ENCODE measurements around the gene ATP6AP1. TPM values are rescaled to one million over a fixed set of nuclear protein-coding genes. Genes with fewer than 3 reads are reported as not detected.
A peak's percentile ranks its signal among the peaks of the same experiment; 100 is the strongest.
"Not testable (repeated sequence)": the region's sequence is repeated elsewhere in the genome, so short reads cannot be mapped to it uniquely, and the experiment has no call there.

The ATP6AP1 gene
- total RNA-seq, 1 donor from 2014 or later, result 52.6 TPM

DNA sequence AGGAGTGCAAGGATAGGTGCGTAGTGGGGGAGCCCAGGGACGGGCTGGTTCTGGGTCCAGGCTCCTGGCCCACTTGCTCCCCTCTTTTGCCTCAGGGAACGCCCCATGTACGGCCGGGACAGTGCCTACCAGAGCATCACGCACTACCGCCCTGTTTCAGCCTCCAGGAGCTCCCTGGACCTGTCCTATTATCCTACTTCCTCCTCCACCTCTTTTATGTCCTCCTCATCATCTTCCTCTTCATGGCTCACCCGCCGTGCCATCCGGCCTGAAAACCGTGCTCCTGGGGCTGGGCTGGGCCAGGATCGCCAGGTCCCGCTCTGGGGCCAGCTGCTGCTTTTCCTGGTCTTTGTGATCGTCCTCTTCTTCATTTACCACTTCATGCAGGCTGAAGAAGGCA lies 47.7 kb upstream of the ATP6AP1 start:
- no peak for DNase-seq (ENCODE audit: low spot score in 2 of 2)
- Histone ChIP-seq H3K36me3 (no peaks in the 10 kb centered on the region), H3K27ac (peak overlapping the region in 1 of 2 donors; percentile 96), H3K9me3 (no peaks in the 10 kb centered on the region), H3K27me3 (no peaks in the 10 kb centered on the region), H3K4me1 (peaks cover 5 to 18% of the 10 kb centered on the region in 2 donors), H3K4me3 (peak overlapping the region; percentile 64 to 79)
- intact Hi-C loops (cut with DNase I), result no loop called here
- TF ChIP-seq CTCF (IDR thresholded peaks at IDR 0.05), result no peak

- Histone ChIP-seq H3K4me1 (peaks cover 5 to 16% of the 10 kb centered on the region in 2 donors), H3K27ac (peak overlapping the region in 1 of 2 donors; percentile 96), H3K9me3 (no peaks in the 10 kb centered on the region), H3K4me3 (peak overlapping the region in 1 of 2 donors; percentile 79), H3K27me3 (no peaks in the 10 kb centered on the region), H3K36me3 (no peaks in the 10 kb centered on the region)
- DNase-seq (ENCODE audit: low spot score in 2 of 2), result no peak
- TF ChIP-seq CTCF (IDR thresholded peaks at IDR 0.05), result no peak
- intact Hi-C loops (cut with DNase I), result no loop called here
These were observed 47.2 kb upstream of the ATP6AP1 start for GRCh38 chrX:154381271-154381670.

- intact Hi-C loops (cut with DNase I), result no loop called here
- H3K36me3 ChIP-seq, result no peaks in the 10 kb centered on the region
- peaks cover 3 to 11% of the 10 kb centered on the region in 2 donors for H3K4me1 ChIP-seq
- DNase-seq (ENCODE audit: low spot score in 2 of 2), result no peak
- no peaks in the 10 kb centered on the region for H3K27me3 ChIP-seq
- no peaks in the 10 kb centered on the region for H3K9me3 ChIP-seq
- H3K27ac ChIP-seq, result peak overlapping the region in 1 of 2 donors; percentile 6
- no peak for TF ChIP-seq CTCF (IDR thresholded peaks at IDR 0.05)
- H3K4me3 ChIP-seq, result no peak overlapping the region
These were observed 45.9 kb upstream of the ATP6AP1 start for GRCh38 chrX:154382483-154383069.

DNA sequence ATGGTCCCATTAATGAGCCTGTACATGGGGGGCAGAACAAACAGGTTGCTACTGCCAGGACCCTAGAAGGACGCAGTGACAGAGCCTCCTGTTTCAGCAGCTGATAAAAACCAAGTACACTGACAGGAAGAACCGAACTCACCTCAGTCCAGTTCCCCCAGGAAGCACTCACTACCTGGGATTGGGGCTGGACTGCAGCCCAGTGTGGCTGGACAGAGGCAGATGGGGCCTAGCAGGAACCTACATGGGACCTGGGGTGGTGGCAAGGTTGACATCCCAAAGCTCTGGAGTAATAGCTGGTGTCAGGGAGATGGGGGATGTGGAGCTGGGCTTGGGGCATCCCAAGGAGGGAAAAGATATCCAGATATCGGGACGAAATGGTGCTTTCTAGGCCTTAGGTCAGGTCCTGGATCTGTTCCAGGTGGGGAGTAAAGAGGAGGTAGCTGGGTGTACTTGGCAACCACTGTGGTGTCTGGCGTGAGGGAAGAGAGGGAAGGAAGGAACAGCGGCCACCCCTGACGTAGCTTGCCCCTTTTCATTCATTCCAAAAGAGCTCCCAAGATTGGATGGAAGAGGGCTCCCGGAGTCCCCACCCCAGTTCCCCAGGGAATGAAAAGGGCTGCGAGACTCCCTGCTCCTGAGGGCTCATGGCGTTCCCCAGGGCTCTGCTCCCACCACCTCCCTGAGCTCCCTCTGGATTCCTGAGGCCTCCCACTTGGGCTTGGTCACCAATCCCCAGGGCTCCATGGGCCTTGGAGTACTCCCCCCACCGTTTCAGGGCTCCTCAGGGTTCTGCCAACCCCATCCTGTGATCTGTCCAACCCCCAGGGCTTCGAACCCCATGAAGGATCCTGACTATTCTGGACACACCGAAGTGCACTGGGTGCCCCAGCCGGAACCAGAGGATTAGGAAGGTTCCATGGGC lies 44.9 kb upstream of the ATP6AP1 start:
- Histone ChIP-seq H3K27ac (peak overlapping the region; percentile 15 to 41), H3K36me3 (no peaks in the 10 kb centered on the region), H3K9me3 (no peaks in the 10 kb centered on the region), H3K27me3 (no peaks in the 10 kb centered on the region), H3K4me1 (peaks cover 3 to 11% of the 10 kb centered on the region in 2 donors), H3K4me3 (no peak overlapping the region)
- no peak for DNase-seq (ENCODE audit: low spot score in 2 of 2)
- intact Hi-C loops (cut with DNase I), result no loop called here
- no peak for TF ChIP-seq CTCF (IDR thresholded peaks at IDR 0.05)

DNA sequence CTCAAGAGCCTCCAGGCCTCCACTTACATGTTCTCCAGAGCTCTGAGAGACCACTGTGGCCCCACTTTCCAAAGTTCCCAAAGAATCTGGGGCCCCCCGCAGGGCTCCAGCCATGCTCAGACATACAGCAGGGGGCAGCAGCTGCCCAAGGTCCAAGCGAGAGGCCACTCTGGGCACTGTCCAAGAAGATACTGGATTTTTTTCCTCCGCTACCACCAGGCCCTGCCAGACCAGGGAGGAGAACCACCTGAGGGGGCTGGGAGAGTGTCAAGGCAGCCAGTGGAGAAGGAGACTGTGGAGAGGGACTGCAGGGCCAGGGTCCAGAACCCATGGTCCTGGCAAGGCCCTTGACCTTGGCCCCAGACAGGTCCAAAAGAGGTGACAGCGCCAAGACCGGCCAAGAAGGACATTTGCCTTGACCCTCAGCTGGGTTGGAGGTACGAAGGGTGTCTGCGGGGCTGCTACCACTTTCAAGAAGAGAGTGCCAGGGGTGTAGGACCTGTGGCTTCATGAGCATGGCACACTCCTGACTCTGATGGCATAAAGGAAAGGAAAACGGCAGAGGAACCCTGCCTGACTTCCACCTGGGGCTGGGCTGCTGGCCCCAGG lies 44.1 kb upstream of the ATP6AP1 start:
- Histone ChIP-seq H3K4me1 (peaks cover 3 to 11% of the 10 kb centered on the region in 2 donors), H3K27ac (peak overlapping the region in 1 of 2 donors; percentile 41), H3K9me3 (no peaks in the 10 kb centered on the region), H3K27me3 (no peaks in the 10 kb centered on the region), H3K36me3 (no peaks in the 10 kb centered on the region), H3K4me3 (no peak overlapping the region)
- TF ChIP-seq CTCF (IDR thresholded peaks at IDR 0.05), result peak in 2 of 3 experiments; percentile 25 to 51
- DNase-seq (ENCODE audit: low spot score in 2 of 2), result no peak
- intact Hi-C loops (cut with DNase I), result no loop called here

GRCh38 chrX:154388094-154388493 lies 40.4 kb upstream of the ATP6AP1 start:
- H3K36me3 ChIP-seq; DNase-seq (ENCODE audit: low spot score in 2 of 2); H3K9me3 ChIP-seq; H3K4me3 ChIP-seq; H3K27me3 ChIP-seq; H3K4me1 ChIP-seq; H3K27ac ChIP-seq; intact Hi-C loops (cut with DNase I): not testable (repeated sequence)

GRCh38 chrX:154388649-154389048 lies 39.8 kb upstream of the ATP6AP1 start:
- H3K27me3 ChIP-seq; H3K4me1 ChIP-seq; H3K9me3 ChIP-seq; H3K27ac ChIP-seq; intact Hi-C loops (cut with DNase I); H3K4me3 ChIP-seq; H3K36me3 ChIP-seq; DNase-seq (ENCODE audit: low spot score in 2 of 2): not testable (repeated sequence)

Measured in ascending aorta (tissue), 2 donors.